NCI-H2029 (cell line): ENCODE data around the gene EFNA5.
A peak's percentile ranks its signal among the peaks of the same experiment; 100 is the strongest.

Experiments
- DNase-seq: peaks from one replicate; lab custom pipeline; 2025; lab: John Stamatoyannopoulos, UW

EFNA5 gene

GRCh38 chr5:107486489-107486888 lies 184.2 kb downstream of the EFNA5 start:
- DNase-seq = no peak

DNA sequence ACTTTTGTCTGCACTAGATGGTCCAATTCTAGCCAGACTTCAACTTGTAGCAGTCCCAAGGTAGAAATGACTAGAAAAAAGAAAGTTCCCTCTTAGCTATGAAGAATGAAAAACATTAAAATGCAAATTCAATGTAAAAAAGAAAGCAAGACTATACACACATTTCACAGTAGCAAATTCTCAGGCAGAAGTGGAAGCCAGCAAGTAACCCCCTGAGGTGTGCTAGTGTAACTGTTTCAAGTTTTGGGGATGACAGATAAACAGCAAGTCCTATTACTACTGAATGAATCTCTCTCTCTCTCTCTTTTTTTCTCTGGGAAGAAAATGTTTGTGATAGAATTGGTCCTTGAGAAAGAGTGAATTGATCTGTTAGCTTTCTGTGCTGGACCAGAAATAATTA lies 185.6 kb downstream of the EFNA5 start:
- DNase-seq = no peak

GRCh38 chr5:107484281-107484680 lies 186.5 kb downstream of the EFNA5 start:
- DNase-seq = no peak

- no peak for DNase-seq
These were observed 187.3 kb downstream of the EFNA5 start for GRCh38 chr5:107483231-107484024.

DNA sequence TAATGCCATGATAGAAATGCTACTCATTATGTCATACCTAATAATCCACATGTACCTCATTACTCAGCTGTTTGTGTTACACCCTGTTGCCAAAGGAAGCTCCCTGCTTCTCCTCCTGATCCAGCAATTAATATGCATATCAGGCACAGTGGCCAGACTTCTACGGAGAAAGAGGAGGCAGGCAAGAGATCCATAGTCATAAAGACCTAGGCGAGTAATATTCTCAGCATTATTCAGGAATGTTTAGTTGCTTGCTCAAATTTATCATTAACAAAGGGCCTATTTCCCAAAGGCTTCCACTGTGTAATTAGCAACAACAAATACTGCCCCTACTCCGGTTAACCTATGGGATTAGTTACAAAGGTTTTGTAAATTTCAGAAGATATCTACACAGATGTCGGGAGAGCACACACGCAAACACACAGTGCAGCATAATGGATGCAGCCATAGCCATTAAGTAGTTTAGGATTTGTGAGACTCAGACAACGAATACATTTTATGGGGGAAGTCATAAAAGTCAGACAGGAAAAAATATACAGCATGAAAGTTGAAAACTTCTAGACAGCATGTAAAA lies 192.6 kb downstream of the EFNA5 start:
- DNase-seq = no peak

- DNase-seq = no peak
These were observed 193.2 kb downstream of the EFNA5 start for GRCh38 chr5:107477492-107477891.

- peak; percentile 68 for DNase-seq
These were observed 194.0 kb downstream of the EFNA5 start for GRCh38 chr5:107476783-107477182.

DNA sequence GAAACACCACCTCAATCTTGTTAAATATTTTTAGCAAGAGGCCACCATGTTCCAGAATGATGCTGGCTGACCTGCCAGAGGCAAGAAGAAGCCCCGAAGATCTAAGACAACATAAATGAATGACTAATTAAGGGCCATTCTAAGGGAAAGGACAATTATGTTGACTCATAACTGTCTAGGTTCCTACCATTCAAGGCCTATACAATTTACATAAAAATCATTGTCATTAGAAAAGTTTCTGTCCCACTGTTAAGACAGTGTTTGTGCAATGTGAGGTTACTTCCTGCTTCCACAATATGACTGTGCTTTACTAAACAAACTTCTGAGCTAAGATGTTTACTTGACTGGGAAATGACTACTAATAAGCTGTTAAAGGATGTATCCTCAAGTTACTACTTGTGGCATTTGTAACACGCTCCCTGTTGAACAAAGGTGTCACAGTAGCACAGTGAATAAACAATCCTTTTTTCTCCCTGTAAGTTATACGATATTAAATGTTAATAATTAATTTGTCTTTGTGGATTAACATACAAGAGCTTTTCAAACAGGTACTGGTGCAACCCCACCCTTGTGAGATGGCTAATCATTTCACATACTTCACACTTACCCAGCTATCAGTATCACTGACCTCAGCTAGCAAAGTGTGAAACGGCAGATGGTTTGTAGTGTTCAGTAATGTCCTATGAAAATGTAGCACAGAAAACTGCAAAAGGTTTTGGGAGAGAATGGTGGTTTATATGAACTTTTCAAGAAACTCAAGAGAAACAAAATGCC lies 195.8 kb downstream of the EFNA5 start:
- no peak for DNase-seq

DNA sequence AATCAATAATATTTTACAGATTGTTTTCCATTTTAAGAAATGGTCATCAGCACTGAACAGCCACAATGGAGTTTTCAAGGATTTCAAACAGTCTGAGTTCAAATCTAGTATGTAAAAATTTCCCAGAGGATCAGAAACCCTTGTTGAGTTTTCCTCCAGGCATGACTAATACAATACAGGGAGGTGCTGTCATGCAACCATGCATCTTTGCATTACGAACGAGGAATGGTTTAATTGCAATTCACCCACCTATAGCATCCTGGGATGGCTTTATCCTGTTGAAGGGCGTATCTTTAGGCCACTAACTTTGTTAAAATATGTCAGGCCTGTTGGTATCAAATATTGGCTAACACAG lies 196.4 kb downstream of the EFNA5 start:
- no peak for DNase-seq

- DNase-seq = peak; percentile 29
These were observed 198.1 kb downstream of the EFNA5 start for GRCh38 chr5:107472620-107473064.

- no peak for DNase-seq
These were observed 200.5 kb downstream of the EFNA5 start for GRCh38 chr5:107470295-107470582.

- no peak for DNase-seq
These were observed 201.0 kb downstream of the EFNA5 start for GRCh38 chr5:107469485-107470294.

- DNase-seq = no peak
These were observed 201.7 kb downstream of the EFNA5 start for GRCh38 chr5:107469064-107469463.

GRCh38 chr5:107468276-107468675 lies 202.5 kb downstream of the EFNA5 start:
- DNase-seq = no peak

- DNase-seq = no peak
These were observed 203.4 kb downstream of the EFNA5 start for GRCh38 chr5:107467137-107467932.

DNA sequence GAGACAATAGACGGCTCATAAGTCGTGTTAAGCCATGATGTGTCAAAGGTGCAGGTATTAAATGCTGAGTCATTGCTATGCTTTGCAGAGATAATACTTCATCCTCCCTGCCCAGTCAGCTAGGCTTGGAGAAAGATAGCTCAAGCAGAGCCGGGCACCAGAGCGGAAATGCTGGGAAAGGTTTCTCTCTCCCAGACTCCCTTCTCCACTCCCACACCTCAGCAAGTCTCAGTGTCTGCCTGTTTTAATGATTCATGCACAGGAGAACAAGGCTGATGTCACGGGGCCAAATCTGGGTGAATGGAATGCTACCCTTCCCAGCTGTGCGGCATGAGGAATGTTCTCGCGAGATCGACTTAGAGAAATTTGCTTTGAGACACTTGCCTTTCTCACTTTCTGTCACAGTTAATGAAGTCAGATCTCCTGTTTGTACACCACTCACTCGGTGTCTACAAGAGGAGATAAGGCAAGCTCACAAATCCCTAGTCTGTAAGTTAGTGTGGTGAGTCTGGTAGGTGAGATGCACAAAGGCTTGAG lies 204.4 kb downstream of the EFNA5 start:
- no peak for DNase-seq

DNA sequence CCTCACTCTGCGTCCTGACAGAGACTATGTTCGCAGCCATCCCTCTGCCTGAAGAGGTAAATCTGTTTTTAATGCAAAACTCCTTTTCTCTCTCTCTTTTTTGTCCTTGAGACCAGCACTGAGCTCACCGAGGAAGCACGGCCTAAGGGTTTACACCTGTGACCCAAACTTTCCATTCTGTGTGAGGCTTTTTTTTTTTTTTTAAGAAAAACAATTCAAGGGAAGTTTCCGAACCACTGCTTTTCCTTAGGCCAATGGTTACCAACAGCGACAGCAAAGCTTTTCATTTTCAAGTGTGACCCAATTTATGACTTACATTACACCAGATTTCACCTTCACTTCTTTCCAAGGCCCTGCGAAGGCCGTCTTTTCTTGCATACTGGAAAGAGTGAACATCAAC lies 205.9 kb downstream of the EFNA5 start:
- no peak for DNase-seq

DNA sequence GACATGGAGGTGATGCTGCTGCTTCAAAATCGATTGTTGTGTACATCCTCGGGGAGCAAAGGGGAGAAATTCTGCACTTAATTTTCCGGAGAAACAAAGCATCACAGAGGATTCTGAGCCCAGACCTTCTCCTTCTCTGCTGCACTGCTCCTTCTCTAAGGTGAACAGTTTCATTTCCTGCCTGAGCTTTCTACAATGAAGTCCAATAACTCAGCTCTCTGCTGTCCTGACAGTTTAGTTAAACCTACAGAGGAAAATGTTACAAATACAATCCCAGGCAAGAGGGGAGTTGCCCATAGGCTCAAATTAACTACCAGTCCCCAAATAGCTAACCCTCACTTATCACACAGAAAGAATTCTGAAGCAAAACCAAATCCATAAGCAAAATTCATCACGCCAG lies 206.3 kb downstream of the EFNA5 start:
- no peak for DNase-seq

- no peak for DNase-seq
These were observed 207.0 kb downstream of the EFNA5 start for GRCh38 chr5:107463731-107464130.

- DNase-seq = no peak
These were observed 209.0 kb downstream of the EFNA5 start for GRCh38 chr5:107461770-107462169.

DNA sequence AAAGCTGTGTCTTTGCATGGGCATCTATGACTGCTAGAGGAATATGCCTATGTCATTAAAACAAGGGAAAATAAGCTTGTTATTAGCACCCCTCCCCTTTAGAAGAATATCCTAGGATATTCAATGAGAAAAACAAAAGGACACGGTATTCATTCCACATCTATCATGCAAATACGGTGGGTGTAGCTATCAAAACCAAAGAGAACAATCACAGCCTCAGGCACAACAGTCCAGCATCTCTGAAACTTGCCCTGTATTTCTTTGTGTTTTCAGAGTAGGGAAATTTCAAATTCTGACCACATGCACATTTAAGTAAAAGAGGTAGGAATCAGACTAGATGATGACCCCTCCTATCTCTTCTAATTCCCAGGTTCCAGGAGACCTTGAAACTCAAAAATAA lies 209.9 kb downstream of the EFNA5 start:
- DNase-seq = no peak
